ENCODE measurements around the gene ZFYVE16.
"Not testable (repeated sequence)": the region's sequence is repeated elsewhere in the genome, so short reads cannot be mapped to it uniquely, and the experiment has no call there.

GRCh38 chr5:80400368-80400767 lies 7.5 kb upstream of the ZFYVE16 start:
- not testable (repeated sequence) for TF ChIP-seq CTCF (IDR thresholded peaks at IDR 0.05); ZFX (IDR thresholded peaks at IDR 0.05; ENCODE audit: borderline replicate concordance)

All from 22Rv1 (cell line).